CD4-positive, alpha-beta T cell treated with Interleukin-4 for 4 hours (primary cell): Measurements from ENCODE around the gene SHLD2.
"Not testable (repeated sequence)": the region's sequence is repeated elsewhere in the genome, so short reads cannot be mapped to it uniquely, and the experiment has no call there.

Experiments
- DNase-seq: peaks from one replicate; pipeline ENCODE4 v3.0.0-alpha.2; 2020

The SHLD2 gene

DNA sequence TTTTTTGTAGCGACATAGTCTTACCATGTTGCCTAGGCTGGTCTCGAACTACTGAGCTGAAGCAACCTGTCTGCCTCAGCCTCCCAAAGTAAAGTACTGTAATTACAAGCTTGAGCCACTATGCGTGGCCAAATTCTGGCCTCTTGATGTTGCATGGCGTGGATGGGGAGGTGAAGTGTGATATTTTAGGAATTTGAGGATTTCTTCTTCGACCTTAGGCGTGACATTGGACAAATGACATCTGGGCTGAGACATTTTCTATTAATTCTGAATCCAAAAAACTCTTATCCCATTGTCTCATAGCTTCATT, 48.1 kb downstream of the SHLD2 start:
- DNase-seq, result not testable (repeated sequence)

- not testable (repeated sequence) for DNase-seq
Observed at GRCh38 chr10:87145598-87145997, 50.6 kb downstream of the SHLD2 start.

- DNase-seq, result not testable (repeated sequence)
Observed at GRCh38 chr10:87149020-87149609, 54.1 kb downstream of the SHLD2 start.

DNA sequence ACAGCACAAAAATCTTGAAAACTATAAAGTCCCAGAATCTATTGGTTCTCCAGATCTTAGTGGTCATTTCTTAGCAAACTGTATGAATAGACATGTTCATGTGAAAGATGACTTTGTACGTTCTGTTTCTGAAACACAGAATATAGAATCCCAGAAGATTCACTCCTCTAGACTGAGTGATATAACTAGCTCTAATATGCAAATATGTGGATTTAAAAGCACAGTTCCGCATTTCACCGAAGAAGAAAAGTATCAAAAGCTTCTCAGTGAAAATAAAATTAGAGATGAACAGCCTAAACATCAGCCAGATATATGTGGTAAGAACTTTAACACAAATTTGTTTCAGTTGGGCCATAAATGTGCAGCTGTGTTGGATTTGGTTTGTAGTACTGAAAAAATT, 56.5 kb downstream of the SHLD2 start:
- DNase-seq, result not testable (repeated sequence)

DNA sequence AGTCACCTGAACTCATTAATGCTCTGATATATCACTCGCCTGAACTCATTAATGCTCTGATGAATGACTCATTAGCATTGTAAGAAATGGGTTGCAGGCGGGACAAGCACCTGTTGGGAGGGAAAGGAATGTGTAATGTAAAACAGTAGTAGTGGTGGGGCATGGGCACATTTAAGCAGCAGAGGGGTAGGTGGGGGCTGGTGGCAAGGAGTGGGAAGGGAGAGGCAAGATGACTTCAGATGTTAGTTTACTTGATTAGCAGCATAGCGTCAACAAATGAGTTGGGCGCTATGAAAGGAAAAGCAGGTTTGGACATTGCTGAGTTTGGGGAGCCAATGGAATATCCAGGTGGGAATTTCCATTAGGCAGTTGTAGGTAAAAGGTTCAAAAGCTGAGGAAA, 61.8 kb downstream of the SHLD2 start:
- DNase-seq, result not testable (repeated sequence)

DNA sequence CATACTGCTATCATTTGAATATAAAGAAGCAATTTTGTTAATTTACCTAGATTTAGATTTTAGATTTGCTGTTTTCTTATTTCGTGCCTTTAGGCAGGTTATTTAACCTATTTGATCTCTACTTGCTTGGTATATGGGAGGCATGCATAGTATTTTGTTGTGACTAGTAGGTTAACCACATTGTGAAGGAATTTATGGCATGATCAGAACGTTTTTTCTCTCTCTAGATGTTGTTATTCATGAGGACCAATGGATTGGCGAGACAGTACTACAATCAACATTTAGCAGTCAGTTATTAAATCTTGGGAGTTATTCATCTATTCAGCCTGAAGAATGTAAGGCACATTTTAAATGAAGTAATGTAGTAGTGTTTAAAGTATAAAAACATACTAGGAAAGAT, 62.8 kb downstream of the SHLD2 start:
- DNase-seq, result not testable (repeated sequence)

- not testable (repeated sequence) for DNase-seq
Observed at GRCh38 chr10:87162703-87163293, 67.8 kb downstream of the SHLD2 start.

GRCh38 chr10:87163414-87163813, 68.4 kb downstream of the SHLD2 start:
- DNase-seq, result not testable (repeated sequence)

- DNase-seq, result not testable (repeated sequence)
Observed at GRCh38 chr10:87169857-87170256, 74.9 kb downstream of the SHLD2 start.

DNA sequence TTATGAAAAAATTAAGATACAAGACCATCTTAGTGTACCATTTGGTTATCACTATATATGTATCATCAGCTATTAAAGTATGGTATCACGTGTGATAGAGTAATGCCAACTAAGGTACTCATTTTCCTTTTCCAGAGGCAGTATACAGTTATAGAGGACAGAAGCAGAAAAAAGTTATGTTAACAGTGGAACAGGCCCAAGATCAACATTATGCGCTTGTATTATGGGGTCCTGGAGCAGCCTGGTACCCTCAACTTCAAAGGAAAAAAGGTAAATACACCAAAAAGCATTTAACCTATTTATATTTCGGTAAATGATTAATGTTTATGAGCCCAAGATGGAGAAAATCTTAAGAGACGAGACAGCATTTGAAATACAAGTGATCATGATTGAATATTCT, 75.7 kb downstream of the SHLD2 start:
- DNase-seq, result not testable (repeated sequence)

GRCh38 chr10:87171670-87172069, 76.7 kb downstream of the SHLD2 start:
- DNase-seq, result not testable (repeated sequence)

GRCh38 chr10:87172178-87172577, 77.2 kb downstream of the SHLD2 start:
- DNase-seq, result not testable (repeated sequence)

- DNase-seq, result not testable (repeated sequence)
Observed at GRCh38 chr10:87177587-87177986, 82.6 kb downstream of the SHLD2 start.

- peak; percentile 2 for DNase-seq
Observed at GRCh38 chr10:87184421-87184820, 89.4 kb downstream of the SHLD2 start.

DNA sequence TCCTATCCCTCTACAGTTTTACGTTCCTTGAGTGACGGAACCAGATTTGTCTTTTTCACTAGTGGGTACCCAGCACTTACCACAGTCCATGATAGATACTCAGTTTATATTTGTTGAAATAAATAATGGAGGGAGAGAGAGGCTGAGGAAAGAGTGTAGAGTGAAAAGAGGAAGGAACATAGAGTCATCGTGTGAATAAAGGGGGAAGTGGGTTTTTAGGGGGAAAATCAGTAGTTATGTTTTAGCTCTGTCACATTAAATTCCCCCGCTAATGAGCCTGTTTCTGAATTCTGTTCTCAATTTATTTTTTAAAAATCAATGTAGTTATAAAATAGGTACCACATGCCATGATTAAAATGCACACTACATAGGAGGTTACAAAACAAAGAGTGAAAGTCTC, 91.0 kb downstream of the SHLD2 start:
- not testable (repeated sequence) for DNase-seq

GRCh38 chr10:87187573-87187972, 92.6 kb downstream of the SHLD2 start:
- DNase-seq, result not testable (repeated sequence)

DNA sequence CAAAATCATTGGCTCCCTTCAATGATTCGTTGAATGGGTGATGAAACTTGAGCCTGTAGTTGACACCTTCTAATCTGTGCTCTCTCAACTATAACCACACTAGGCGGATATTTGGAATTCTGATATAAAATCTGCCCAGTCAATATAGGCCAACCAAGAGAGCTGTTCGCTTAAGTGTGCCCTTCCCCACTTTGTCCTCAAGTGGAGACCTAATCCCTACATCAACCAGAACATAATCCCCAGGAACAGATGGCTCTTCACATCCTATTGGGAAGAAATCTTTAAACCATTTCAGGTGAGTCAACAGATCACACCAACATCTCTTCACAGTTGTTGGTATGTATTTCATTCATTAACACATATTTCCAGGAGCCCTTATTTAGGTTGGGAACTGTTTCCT, 96.8 kb downstream of the SHLD2 start:
- not testable (repeated sequence) for DNase-seq

DNA sequence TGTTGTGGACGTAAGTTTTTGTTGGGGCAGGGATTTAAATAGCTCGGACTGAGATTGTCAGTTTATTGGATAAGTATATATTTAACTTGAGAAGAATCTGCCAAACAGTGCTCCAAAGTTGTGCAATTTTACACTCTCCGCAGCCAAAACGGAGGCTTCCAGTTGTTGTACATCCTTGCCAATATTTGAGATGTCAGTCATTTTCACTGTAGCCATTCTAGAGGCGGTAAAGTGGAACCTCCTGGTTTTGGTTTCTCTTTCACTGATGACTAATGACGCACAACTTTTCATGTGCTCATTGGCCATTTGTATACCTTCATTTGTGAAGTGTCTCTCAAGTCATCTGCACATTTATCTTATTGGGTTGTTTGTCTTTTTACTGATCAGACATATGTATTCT, 105.9 kb downstream of the SHLD2 start:
- DNase-seq, result peak; percentile 77

- not testable (repeated sequence) for DNase-seq
Observed at GRCh38 chr10:87204801-87205200, 109.8 kb downstream of the SHLD2 start.

- not testable (repeated sequence) for DNase-seq
Observed at GRCh38 chr10:87206922-87207321, 111.9 kb downstream of the SHLD2 start.

- DNase-seq, result not testable (repeated sequence)
Observed at GRCh38 chr10:87210309-87210708, 115.3 kb downstream of the SHLD2 start.

DNA sequence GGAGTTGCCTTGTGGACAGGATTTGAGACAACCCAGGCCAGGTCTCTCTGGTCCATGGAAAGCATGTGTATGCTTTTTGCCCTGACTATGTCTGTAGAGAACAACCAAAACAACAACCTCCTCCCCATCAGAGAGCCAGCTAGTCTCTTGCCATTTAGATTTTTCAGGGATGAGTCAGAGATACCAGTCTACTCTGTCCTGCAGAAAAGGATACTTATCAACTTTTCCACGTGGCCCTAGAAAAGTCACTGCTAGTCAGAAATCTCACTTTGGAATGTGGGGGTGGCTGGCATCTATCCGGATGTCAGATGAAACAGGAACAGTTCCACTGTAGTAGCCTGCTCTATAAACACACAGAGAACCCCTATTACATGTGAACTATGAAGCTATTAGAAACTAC, 116.8 kb downstream of the SHLD2 start:
- not testable (repeated sequence) for DNase-seq

DNA sequence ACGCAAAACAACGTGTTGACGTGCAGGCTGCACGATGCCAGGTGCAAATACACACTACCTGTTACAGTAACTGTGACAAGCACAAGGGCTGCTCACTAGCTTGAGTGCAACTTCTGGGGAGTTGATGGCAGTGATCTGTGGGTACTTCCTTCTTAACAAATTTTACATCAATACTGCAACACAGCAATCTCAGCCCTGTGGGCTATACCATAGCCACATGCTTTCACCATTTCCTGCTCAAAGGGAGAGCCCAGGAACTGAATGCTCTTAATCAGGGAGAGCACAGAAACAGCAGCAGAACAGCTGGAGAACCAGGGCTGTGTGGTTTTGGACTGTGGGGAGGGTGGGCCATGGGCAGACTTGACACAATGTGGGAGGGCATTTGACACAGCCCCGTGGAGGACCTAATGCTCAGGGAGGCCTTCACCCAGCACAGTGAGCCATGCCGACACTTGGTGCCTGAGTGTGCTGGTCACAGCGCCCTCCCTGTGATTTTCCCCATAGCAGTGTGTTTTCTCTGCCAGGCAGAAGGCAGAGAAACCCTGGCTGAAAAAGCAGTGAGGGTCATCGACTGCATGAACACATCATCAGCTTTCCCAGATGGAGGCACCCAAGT, 118.3 kb downstream of the SHLD2 start:
- not testable (repeated sequence) for DNase-seq

GRCh38 chr10:87213806-87214205, 118.8 kb downstream of the SHLD2 start:
- not testable (repeated sequence) for DNase-seq
